ENCODE results near the gene ENTPD8. TPM values are rescaled to one million over a fixed set of nuclear protein-coding genes. Genes with fewer than 3 reads are reported as not detected.
A peak's percentile ranks its signal among the peaks of the same experiment; 100 is the strongest.

Gene ENTPD8
- total RNA-seq, 1 experiment from 2014 or later: not detected

DNA sequence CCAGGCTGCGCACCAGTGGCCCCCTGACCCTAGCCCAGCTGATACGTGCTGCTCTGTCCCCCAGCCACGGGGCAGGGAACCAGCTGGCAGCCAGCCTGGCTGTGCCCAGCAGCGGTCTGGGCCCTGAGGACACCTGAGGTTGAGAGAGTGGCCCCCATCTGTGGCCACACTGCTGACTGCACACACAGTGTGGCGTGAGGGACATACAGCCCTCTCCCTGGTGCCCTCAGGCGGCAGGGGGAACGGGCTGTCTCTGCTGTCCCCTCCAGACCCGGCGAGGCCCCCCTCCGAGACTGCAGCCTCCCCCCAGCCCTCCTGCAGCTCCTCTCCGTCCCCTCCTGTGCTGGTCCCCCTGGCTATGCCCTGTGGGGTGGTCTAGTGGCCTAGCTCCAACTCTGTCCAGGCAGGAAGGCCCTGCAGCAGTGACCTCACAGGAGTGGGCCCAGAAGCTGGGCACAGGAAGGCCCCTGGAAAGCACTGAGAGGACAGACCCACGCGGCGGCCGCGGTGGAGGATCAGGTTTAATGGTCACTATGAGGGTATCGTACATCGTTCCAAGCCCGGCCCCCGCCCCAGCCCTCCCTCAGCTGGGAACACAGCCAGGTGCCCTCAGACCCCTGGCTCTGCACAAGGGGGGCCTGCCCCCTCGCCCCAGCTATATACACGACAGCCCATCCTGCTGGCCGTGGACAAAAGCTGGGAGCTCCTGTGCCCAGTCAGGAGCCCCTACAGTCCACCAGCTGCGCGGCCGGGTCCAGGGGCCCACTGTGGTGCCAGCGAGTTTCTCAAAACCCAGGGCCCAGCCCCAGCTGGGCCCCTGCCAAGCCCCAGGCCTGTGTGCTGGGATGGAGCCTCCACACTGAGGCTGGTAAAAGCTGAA lies 6.8 kb upstream of the ENTPD8 start:
- no peak for DNase-seq (ENCODE audit: low read depth)

DNA sequence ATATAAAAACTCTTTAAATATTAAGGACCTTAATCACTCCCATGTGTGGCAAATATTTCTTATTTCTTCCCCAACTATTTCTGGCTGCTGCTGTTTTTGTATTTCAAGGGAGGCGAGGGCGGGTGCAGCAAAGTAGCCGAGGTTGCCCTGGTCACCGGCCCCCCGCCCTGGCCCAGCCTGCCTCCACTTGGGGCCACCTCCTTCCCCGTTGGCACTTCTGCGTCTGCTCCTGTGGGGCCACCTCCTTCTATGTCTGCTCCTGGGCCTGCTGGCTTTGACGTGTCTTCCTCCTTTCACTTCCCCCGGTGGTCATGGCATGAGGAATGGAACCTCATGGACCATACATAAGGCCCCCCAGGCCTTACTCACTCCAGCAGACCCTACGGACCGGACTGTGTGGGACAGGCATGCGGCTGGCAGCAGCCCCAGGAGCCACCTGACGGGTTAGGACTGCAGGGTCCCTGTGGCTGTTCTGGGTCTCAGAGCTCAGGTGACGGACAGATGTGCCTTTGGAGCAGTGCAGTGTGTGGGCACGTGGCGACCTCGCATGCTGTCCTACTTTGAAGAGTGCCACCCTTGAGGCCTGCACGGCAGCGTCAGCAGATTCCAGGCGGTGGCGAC lies 5.8 kb upstream of the ENTPD8 start:
- no peak for DNase-seq (ENCODE audit: low read depth)

DNA sequence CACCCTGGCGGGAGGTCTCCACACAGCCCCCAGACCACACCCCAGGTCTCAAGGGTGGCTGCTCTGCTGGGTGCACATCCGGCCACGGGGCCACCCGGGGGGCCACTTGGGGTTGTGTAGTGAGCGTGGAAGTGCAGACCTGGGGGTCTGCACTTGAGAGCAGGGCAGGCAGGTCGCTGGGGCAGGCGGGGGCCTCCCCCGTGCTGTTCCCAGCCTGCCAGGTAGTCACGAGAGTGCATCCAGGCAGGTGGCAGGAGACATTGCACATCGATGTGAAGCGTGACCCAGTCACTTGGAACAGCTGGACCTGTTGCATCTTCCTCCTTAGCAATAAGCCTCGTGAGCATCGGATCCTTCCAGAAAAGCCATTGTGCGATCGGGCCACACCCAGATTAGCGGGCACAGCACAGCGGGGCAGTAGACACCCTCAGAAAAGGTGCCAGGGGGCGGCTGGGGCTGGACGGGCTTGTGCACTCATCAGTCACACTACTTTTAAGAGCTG lies 4.8 kb upstream of the ENTPD8 start:
- no peak for DNase-seq (ENCODE audit: low read depth)

DNA sequence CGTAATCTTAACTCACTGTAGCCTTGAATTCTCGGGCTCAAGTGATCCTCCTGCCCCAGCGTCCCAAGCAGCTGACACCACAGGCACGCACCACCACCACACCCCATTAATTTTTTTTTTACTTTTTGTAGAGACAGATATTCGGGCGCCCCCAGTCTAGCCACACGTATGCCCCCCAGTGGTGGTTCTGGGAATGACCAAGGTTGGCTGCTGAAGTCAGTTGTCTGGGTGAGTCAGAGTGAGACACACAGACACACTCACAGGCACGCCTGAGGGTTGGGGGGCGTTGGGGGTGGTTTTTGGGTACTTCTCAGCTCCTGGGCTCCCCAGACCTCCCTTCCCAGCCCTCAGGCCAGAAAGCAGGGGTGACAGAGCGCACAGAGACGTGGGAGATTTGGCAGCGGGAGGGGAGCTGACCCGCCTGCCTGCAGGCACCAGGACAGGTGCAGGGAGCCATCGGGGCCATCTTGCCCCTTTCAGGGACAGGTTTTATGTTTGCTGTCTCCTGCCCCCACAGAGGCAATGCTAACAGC lies 4.2 kb upstream of the ENTPD8 start:
- peak; percentile 67 for DNase-seq (ENCODE audit: low read depth)

DNA sequence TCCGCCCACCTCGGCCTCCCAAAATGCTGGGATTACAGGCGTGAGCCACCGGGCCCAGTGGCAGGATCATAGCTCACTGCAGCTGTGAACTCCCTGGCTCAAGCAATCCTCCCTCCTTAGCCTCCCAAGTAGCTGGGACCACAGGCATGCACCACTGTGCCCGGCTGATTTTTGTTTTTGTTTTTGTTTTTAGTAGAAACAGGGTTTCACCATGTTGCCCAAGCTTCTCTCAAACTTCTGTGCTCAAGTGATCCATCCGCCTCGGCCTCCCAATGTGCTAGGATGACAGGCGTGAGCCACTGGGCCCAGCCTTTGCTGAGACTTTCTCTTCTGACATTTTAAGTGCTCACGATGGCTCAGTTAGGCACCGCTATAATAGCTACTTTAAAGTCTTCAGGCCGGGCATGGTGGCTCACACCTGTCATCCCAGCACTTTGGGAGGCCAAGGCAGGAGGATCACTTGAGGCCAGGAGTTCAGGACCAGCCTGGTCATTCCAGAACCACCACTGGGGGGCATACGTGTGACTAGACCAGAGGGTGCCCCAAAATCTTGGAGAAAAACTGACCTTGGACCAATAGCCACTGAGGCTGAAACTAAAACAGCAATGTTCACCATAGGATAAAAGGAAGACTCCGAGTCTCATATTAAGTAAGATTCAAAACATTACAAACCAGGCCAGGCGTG lies 3.1 kb upstream of the ENTPD8 start:
- DNase-seq (ENCODE audit: low read depth): no peak

DNA sequence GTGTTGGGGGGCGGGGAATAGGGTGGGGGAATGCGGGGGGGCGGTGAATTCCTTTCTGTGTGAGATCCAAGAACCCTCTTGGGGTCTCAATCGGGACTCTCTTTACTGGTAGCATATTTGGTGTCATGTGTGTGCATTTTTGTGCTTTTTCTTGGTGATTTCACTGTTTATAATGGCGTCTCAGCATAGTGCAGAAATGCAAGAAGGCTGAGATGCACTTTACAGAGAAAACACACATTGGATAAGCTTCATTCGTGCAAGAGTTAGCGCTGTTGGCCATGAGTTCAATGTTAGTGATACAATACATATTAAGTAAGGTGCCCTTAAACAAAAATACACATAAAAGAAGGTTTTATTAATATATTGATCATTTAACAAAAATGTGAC lies 771 bp upstream of the ENTPD8 start:
- no peak for DNase-seq (ENCODE audit: low read depth)

DNA sequence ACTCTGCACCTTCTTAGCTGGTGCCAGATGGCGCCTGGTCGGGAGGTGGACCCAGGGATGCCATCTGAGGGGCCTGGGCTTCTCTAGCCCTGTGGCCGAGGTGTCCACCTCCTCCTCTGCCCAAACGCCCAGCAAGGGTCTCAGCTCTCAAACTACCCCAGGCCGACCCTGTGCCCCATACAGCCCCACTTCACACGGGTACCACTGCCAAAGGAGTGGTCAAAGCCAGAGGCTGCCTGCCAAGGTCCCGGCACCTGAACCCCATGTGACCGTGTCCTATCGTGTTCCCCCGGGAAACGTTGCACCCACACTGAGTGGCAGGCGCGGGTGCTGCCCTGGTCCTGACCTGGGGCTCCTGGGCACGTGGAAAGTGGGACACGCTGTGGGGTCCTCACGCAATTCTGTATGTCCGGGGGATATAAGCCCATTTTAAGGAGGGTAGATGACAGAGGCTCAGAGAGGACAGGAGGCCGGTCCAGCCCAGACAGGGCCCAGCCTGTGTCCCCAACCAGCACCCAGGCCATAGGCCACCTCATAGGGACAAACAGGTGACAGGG lies 1.9 kb downstream of the ENTPD8 start:
- no peak for DNase-seq (ENCODE audit: low read depth)

DNA sequence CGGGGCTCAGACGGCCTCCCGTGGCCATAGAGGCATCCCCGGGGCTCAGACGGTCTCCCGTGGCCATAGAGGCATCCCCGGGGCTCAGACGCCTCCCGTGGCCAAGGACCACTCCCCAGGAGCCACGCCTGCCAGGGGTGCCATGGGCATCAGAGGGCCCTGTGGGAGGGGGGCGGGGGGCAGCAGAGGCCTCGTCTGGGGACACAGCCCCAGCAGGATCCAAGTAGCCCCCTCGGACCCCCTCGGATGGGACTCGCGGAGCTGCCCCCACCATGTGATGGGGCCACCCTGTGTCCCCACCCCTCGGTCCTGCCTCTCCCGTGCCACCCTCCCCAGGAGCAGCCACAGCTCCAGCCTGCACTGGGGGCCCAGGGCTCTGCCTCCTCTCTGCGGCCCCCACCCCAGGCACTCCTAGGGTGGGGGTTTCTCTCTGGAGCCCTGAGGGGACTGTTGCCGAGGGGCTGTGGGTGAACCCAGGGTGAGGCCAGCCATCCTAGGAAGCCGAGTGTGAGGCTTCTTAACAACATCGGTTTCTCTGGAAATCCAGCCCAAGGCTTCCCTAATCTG lies 2.5 kb downstream of the ENTPD8 start:
- DNase-seq (ENCODE audit: low read depth): no peak

DNA sequence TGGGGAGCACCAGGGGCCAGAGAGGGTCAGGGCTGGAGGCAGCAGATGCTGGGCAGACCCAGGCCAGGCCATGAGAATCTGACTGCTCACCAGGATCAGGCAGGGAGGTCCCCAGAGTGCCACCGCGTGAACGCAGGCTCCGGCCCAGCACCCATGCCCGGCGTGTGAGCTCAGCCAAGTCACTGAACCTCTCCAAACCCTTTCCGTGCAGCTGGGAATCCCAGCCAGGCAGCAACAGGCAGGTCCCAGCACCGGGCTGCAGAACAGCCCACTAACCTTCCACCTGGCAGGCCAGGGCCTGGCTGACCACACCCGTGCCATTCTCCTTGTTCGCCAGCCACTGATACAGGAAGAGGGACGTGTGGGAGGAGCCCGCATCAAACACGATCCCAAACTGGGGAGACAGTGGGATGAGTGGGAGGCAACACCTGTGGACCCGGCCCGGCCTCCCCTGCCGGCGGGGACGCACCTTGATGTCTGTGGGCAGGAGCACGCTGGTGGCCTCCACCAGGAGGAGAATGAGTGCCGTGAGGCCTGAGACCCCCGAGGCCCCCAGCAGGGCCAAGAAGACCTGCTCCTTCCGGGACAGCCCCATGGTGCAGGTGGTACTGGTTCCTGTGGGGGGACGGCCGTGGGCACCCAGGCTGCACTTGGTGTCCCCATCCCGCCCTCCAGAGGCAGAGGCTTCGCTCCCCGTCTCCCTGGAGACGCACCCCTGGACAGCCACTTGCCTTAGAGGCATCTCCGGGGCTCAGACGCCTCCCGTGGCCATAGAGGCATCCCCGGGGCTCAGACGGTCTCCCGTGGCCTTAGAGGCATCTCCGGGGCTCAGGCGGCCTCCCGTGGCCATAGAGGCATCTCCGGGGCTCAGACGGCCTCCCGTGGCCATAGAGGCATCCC lies 3.2 kb downstream of the ENTPD8 start:
- DNase-seq (ENCODE audit: low read depth): no peak

DNA sequence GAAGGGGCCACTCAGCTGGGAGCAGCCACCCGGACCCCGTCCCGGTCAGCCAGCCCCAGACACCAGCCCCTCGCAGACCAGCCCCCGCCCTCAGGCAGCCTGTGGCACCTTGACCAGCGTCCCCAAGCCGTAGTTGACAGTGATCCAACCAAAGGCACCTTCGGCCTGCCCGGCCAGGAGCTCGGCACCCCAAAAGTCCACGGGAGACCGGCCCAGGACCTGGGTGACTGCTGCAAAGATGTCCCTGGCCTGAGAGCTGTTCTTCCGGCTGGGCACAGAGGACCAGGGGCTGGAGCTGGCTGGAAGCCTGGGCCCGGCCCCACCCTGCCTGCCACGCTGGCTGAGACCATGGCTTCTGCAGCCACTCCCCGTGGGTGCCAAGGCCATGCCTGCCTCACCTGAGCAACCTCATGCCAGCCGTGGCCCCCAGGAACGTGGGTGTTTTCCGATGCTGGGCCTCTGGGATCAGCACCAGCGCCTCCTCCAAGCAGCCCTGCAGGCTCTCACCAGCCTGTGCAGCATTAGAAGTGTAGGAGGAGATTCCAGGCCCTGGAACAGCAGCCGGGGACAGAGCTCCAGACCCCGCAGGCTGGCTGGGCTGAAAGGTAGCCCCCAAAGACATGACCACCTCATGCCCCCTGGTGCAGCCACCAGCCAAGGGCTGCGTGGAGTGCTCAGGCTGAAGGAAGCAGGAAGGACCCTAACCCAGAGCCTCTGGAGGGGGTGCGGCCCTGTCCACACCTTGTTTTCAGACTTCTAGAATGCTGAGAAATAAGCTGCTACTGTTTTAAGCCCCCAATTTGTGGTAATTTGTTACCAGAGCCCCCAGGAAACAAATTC lies 4.2 kb downstream of the ENTPD8 start:
- DNase-seq (ENCODE audit: low read depth): no peak

DNA sequence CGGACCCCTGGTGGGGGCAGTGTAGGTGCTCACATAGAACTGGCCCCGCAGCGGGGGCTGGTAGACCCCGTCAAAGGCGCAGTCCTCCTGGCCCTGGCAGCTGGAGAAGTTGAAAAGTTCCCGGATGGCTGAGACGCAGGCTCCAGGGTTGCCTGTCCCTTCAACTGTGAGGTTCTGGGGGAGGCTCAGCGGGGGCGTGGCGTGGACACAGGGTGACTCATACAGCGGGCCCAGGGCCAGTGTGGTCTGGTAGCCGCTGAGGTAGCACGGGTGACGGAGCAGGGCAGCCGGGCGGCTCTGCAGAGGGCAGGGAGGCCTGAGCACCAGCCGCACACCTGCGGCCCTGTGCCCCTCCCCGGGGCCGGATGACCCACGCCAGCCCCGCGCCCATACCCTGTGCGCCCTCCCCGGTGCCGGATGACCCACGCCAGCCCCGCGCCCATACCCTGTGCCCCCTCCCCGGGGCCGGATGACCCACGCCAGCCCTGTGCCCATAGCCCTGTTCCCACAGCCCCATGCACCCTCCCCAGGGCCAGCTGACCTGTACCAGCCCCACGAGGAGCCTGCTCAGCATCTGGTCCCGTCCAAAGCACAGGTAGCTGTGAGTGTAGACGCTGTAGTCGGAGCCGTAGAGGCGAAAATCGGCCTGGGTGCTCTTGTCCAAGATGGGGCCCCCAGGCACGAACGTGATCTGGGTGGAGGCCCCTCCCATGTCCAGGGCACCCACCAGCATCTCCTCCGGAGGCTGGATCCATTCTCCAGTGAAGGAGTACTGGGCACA lies 5.0 kb downstream of the ENTPD8 start:
- DNase-seq (ENCODE audit: low read depth): peak; percentile 84

DNA sequence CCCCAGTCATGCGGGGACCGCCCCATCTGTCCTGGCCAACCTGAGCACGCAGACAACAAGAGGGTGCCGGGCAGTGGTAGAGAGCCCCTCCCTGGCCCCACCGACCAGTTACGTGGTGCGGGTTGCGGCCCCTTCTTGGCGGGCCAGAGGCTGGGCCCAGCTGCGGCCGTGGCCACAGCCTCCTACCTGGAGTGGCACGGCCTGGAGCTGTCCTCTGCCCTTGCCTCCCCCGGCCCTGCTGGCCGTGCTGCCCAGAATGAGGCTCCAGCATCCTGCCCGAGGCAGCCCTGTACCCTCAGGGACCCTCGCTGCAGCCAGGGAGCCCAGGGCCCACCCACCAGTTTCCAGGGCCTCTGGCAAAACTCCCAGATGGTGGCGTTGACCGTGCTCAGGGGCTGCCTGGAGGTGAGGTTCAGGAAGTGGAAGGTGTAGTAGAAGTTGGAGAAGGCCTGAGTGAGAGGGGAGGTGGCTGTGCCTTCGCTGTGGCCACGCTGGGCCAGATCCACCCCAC lies 5.7 kb downstream of the ENTPD8 start:
- no peak for DNase-seq (ENCODE audit: low read depth)

DNA sequence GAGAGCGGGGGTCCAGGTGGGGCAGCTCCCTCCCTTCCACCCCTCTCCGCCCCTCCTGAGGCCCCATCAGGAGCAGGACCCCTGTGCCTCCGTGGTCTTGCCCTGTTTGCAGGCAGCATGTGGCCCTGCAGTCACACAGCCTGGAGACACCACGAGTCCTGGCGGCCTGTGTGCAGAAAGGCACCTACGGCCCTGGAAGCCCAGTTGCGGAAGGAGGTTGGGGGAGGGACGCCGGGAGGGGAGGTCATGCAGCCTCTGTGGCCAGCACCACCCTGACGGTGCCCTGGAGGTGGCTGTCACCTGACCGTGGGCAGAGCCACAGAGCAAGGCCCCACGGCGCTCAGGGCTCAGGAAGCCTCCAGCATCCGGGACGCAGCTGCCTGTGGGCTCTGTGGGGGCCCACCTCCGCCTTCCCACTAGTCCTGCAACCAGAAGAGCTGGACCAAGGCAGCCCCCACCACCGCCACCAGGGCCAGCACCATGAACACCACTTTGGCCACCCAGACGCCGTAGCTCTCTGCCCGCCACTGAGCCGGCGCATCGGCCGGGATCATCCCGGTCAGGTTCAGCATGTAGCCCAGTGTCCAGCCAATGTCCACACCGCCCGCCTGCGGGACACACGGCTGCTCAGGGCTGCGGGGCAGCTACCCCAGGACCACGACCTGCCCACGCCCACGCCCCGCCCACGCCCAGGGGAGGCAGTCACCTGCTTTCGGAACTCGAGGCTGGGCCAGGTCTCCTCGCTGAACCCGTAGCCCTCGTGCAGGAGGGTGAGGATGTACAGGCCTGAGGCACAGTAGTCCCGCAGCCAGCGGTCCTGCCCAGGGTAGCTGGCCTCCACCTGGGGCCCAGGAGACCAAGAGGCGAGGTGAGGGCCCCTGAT lies 6.4 kb downstream of the ENTPD8 start:
- no peak for DNase-seq (ENCODE audit: low read depth)

DNA sequence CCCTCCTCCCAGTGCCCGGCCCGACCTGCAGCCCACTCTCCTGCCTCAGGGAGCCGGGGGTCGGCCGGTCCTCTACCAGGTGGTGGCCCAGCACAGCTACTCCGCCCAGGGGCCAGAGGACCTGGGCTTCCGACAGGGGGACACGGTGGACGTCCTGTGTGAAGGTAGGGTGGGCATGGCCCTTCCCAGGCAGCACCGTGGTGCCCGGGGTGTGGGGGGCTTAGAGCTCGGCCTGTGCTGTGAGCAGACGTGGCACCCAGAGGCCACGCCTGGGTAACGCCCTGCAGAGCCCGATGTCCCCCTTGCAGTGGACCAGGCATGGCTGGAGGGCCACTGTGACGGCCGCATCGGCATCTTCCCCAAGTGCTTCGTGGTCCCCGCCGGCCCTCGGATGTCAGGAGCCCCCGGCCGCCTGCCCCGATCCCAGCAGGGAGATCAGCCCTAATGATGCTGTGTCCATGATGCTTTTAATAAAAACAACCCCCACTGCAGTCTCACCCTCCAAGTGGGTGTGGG lies 7.2 kb downstream of the ENTPD8 start:
- DNase-seq (ENCODE audit: low read depth): no peak

DNA sequence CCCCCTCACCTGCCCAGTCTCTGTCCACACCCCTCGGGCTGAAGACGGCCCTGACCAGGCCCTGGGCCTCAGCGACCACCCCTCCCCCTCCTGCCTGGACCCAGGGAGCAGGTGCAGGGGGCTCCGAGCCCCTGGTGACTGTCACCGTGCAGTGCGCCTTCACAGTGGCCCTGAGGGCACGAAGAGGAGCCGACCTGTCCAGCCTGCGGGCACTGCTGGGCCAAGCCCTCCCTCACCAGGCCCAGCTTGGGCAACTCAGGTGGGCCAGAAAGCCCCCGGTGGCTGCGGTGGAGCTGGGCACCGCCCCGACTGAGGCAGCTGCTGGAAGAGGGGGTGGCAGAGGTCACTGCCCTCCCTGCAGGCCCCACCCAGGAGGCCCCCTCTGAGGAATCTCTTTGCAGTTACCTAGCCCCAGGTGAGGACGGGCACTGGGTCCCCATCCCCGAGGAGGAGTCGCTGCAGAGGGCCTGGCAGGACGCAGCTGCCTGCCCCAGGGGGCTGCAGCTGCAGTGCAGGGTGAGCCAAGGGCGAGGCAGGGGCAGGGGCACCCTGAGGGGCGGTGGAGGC lies 7.7 kb downstream of the ENTPD8 start:
- no peak for DNase-seq (ENCODE audit: low read depth)

DNA sequence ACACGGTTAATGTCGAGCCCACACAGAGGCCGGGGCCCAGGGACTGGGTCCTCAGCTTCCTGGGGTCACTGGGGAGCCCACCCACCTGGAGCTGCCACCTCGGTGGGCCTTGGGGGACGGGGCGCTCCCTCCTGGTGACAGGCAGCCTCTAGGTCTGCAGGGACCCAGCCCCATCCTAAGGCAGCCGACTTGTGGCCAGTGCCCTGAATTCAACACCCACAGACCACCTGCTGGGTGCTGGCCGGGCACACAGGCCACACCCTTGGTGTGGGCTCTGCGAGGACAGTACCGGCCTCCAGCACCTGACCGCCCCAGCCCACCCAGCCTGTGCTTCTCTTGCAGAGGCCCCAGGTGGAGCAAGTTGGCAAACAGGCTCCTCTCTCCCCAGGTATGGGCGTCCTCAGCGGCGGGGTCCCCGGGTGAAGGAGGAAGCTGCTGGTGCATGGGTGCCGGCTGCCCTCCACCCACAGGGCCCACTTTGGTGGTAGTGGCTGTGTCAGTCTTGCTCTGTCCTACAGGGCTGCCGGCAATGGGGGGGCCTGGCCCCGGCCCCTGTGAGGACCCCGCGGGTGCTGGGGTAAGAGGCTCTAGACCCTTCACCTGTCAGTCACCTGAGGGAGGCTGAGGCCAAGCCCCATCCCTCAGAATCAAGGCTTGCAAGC lies 8.3 kb downstream of the ENTPD8 start:
- DNase-seq (ENCODE audit: low read depth): no peak

All from RPMI7951 (cell line).